Activated naive CD4-positive, alpha-beta T cell treated with anti-CD3 and anti-CD28 coated beads, Interleukin-2, amount 50 U/mL, for 24 hours (primary cell): ENCODE results near the gene MPO.

Experiments
- H3K27ac Mint-ChIP-seq: one replicate; pipeline ENCODE4 v1.8.0; 2021; ENCODE audit warnings: mild to moderate bottlenecking, mixed read lengths
- H3K27me3 Mint-ChIP-seq: one replicate; pipeline ENCODE4 v1.8.0; 2021; ENCODE audit warnings: mixed read lengths
- H3K36me3 Mint-ChIP-seq: one replicate; pipeline ENCODE4 v1.8.0; 2021; ENCODE audit warnings: mixed read lengths
- H3K4me1 Mint-ChIP-seq: one replicate; pipeline ENCODE4 v1.8.0; 2021; ENCODE audit warnings: mixed read lengths
- H3K4me3 Mint-ChIP-seq: one replicate; pipeline ENCODE4 v1.8.0; 2021; ENCODE audit warnings: mild to moderate bottlenecking, mixed read lengths
- H3K9me3 Mint-ChIP-seq: one replicate; pipeline ENCODE4 v1.8.0; 2021; ENCODE audit warnings: mixed read lengths

Gene MPO

DNA sequence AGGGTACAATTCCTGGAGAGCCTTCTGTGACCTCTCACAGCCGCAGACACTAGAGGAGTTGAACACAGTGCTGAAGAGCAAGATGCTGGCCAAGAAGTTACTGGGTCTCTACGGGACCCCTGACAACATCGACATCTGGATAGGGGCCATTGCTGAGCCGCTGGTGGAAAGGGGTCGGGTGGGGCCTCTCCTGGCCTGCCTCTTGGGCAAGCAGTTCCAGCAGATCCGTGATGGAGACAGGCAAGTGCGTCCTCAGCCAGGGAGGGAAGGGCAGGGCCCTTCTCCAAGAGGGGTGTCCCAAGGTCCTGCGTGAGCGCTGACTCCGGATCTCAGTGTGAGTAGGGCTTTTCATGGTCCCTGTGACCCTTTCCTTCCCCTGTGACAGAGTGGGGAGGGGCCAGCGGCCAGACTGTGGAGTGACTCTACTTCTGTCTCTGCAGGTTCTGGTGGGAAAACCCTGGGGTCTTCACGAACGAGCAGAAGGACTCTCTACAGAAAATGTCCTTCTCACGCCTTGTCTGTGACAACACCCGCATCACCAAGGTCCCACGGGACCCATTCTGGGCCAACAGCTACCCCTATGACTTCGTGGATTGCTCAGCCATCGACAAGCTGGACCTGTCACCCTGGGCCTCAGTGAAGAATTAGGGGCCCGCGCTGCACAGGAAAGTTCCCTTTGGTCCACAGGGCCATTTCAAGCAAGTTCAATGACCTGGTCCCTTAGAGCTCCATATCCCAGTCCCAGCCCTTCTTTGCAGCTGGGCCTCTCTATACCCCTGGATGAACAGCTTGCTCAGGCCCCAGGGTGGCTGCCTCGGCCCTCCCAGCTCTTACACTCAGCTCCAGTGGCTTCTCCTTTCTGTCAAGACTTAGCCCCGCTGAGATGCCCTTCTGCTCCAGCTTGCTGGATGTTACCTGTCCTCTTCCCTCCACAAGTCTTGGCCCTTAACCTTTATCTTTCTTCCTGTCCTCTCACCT is 13.1 kb downstream of the MPO start:
- Mint-ChIP-seq H3K9me3 (no peaks in the 10 kb centered on the region), H3K27ac (no peak overlapping the region), H3K4me3 (no peak overlapping the region)

DNA sequence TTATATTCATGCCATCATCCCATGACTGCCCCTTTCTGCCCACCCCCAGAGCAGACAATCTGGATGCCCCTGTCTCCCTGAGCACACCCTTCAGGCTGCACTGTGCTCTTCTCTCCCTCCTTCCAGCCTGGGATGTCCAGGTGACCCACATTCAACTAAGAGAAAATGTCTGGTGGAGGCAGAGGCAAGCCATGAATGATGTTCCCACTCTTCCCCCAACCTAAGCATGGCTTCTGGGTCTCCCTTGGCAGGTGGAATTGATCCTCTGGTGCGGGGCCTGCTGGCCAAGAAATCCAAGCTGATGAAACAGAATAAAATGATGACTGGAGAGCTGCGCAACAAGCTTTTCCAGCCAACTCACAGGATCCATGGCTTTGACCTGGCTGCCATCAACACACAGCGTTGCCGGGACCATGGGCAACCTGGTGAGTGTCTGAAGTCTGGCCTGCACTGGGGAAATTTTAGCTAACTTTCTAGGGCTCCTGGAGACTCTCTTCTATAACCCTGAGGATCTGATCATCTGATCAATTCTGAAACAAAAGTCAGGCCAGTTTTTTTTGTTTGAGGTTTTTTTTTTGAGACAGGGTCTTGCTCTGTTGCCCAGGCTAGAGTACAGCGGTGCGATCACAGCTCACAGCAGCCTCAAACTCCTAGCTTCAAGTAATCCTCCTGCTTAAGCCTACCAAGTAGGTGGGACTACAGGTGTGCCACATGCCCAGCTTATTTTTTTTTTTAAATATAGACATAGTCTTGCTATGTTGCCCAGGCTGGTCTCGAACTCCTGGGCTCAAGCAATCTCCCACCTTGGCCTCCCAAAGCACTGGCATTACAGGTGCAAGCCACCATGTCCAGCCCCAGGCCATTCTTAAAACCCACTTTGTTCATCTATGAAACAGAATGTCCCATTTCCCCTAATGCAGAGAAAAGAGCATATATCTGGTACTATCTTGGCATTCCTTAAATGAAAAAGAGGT is 14.5 kb downstream of the MPO start:
- H3K36me3 Mint-ChIP-seq = peaks cover 3% of the 10 kb centered on the region
- H3K4me3 Mint-ChIP-seq = no peak overlapping the region
- H3K27me3 Mint-ChIP-seq = peaks cover 34% of the 10 kb centered on the region
- no peak overlapping the region for H3K27ac Mint-ChIP-seq
- no peaks in the 10 kb centered on the region for H3K4me1 Mint-ChIP-seq
- H3K9me3 Mint-ChIP-seq = no peaks in the 10 kb centered on the region

More for the DNA sequence above, 13.1 kb downstream of the MPO start:
- no peaks in the 10 kb centered on the region for H3K4me1 Mint-ChIP-seq
- peaks cover 3% of the 10 kb centered on the region for H3K36me3 Mint-ChIP-seq
- H3K27me3 Mint-ChIP-seq = peaks cover 26% of the 10 kb centered on the region

DNA sequence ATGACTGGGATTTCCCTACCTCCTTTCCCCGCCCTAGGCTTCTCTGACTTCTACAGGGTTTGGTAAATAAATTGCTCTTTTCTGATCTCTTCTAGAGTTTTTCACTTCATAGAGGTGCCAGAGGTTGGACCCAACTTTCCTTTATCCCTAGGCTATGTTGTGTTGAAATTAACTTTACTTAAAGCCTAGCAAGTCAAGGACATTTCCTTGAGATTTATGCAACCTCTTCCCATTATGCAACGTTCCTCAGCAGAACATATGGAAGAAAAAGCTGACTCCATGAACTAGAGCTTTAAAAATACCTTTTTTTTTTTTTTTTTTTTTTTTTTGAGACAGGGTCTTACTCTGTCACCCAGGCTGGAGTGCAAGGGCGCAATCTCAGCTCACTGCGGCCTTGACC is 15.5 kb downstream of the MPO start:
- Mint-ChIP-seq H3K4me3 (no peak overlapping the region), H3K9me3 (no peaks in the 10 kb centered on the region), H3K4me1 (no peaks in the 10 kb centered on the region), H3K36me3 (peaks cover 3% of the 10 kb centered on the region), H3K27me3 (peaks cover 40% of the 10 kb centered on the region), H3K27ac (no peak overlapping the region)

- no peaks in the 10 kb centered on the region for H3K4me1 Mint-ChIP-seq
- H3K27ac Mint-ChIP-seq = no peak overlapping the region
- H3K9me3 Mint-ChIP-seq = no peaks in the 10 kb centered on the region
- H3K36me3 Mint-ChIP-seq = peaks cover 3% of the 10 kb centered on the region
- H3K4me3 Mint-ChIP-seq = no peak overlapping the region
- H3K27me3 Mint-ChIP-seq = peaks cover 42% of the 10 kb centered on the region
These were observed 16.2 kb downstream of the MPO start for GRCh38 chr17:58264407-58265103.

GRCh38 chr17:58263773-58264172 is 17.0 kb downstream of the MPO start:
- Mint-ChIP-seq H3K9me3 (no peaks in the 10 kb centered on the region), H3K27me3 (peaks cover 42% of the 10 kb centered on the region), H3K4me3 (no peak overlapping the region), H3K27ac (no peak overlapping the region), H3K36me3 (peaks cover 3% of the 10 kb centered on the region), H3K4me1 (no peaks in the 10 kb centered on the region)

DNA sequence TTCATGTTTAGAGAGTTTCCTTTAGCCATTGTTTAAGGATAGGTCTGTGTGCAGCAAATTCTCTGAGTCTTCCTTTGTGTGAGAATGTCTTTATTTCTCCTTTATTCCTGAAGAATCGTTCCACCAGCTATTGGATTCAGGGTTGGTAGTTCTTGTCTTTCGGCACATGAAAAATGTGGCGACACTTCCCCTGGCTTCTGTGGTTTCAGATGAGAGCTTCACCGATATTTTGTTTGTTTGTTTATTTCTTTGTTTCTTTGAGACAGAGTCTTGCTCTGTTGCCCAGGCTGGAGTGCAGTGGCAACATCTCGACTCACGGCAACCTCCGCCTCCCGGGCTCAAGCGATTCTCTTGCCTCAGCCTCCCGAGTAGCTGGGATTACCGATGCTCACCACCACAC is 18.6 kb downstream of the MPO start:
- peaks cover 42% of the 10 kb centered on the region for H3K27me3 Mint-ChIP-seq

DNA sequence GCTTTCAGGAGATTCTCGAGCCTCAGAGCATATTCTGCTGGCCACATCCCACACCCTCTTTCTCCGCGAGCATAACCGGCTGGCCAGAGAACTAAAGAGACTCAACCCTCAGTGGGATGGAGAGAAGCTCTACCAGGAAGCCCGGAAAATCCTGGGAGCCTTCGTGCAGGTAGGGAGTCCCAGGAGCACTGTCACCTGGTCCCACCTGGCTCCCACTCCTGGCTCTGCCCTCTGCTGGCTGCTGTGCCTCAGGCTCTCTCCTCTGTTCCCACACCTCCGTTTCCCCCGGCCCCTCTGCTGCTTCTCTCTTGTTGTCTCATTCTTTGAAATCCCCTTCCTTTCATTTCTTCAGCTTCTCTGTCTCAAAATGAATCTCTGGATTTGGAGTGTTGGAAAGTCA is 25.9 kb downstream of the MPO start:
- H3K36me3 Mint-ChIP-seq = no peaks in the 10 kb centered on the region

More for the DNA sequence above, 18.6 kb downstream of the MPO start:
- no peak overlapping the region for H3K27ac Mint-ChIP-seq
- H3K9me3 Mint-ChIP-seq = no peaks in the 10 kb centered on the region
- H3K36me3 Mint-ChIP-seq = peaks cover 3% of the 10 kb centered on the region
- no peaks in the 10 kb centered on the region for H3K4me1 Mint-ChIP-seq
- H3K4me3 Mint-ChIP-seq = no peak overlapping the region

GRCh38 chr17:58253082-58253481 is 27.7 kb downstream of the MPO start:
- Mint-ChIP-seq H3K4me3 (no peak overlapping the region), H3K4me1 (peaks cover 9% of the 10 kb centered on the region), H3K27me3 (no peaks in the 10 kb centered on the region)

More for the DNA sequence above, 25.9 kb downstream of the MPO start:
- Mint-ChIP-seq H3K27ac (no peak overlapping the region), H3K27me3 (no peaks in the 10 kb centered on the region), H3K4me1 (peaks cover 4% of the 10 kb centered on the region), H3K9me3 (no peaks in the 10 kb centered on the region), H3K4me3 (no peak overlapping the region)

GRCh38 chr17:58252141-58252540 is 28.6 kb downstream of the MPO start:
- H3K36me3 Mint-ChIP-seq = no peaks in the 10 kb centered on the region
- no peaks in the 10 kb centered on the region for H3K27me3 Mint-ChIP-seq
- no peak overlapping the region for H3K27ac Mint-ChIP-seq
- H3K9me3 Mint-ChIP-seq = no peaks in the 10 kb centered on the region
- H3K4me1 Mint-ChIP-seq = peaks cover 9% of the 10 kb centered on the region
- no peak overlapping the region for H3K4me3 Mint-ChIP-seq

More at GRCh38 chr17:58253082-58253481, 27.7 kb downstream of the MPO start:
- H3K36me3 Mint-ChIP-seq = no peaks in the 10 kb centered on the region
- no peaks in the 10 kb centered on the region for H3K9me3 Mint-ChIP-seq
- H3K27ac Mint-ChIP-seq = no peak overlapping the region

DNA sequence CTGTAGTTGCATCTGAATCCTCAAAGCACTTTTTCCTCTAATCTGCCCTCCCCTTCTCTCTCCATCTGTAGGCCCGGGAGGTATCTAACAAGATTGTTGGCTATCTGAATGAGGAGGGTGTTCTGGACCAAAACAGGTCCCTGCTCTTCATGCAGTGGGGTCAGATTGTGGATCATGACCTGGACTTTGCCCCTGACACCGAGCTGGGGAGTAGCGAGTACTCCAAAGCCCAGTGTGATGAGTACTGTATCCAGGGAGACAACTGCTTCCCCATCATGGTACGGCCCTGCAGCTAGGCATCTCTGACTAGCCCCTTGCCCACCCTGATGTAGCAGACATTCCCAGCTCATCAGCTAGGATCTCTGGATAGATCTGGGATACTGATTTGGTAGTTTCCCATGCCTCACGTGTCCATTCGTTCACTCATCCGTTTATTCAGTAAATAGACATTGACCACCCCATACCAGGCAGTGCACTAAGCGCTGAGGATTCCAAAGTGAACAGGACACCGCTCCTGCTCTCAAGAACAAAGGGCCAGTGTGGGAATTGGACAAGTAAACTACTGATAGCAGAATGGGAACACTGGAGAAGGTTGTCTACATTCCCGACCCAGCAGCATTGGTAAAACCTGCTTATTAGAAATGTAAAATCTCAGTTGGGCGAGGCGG is 30.3 kb downstream of the MPO start:
- no peaks in the 10 kb centered on the region for H3K27me3 Mint-ChIP-seq
- peak overlapping the region; percentile 79 for H3K27ac Mint-ChIP-seq
- H3K4me3 Mint-ChIP-seq = peak overlapping the region; percentile 81
- H3K4me1 Mint-ChIP-seq = peaks cover 9% of the 10 kb centered on the region
- no peaks in the 10 kb centered on the region for H3K9me3 Mint-ChIP-seq
- H3K36me3 Mint-ChIP-seq = no peaks in the 10 kb centered on the region

GRCh38 chr17:58249270-58250133 is 31.2 kb downstream of the MPO start:
- Mint-ChIP-seq H3K36me3 (no peaks in the 10 kb centered on the region), H3K4me1 (peaks cover 9% of the 10 kb centered on the region), H3K27me3 (no peaks in the 10 kb centered on the region), H3K27ac (peak overlapping the region; percentile 79), H3K9me3 (no peaks in the 10 kb centered on the region), H3K4me3 (peak overlapping the region; percentile 81)

DNA sequence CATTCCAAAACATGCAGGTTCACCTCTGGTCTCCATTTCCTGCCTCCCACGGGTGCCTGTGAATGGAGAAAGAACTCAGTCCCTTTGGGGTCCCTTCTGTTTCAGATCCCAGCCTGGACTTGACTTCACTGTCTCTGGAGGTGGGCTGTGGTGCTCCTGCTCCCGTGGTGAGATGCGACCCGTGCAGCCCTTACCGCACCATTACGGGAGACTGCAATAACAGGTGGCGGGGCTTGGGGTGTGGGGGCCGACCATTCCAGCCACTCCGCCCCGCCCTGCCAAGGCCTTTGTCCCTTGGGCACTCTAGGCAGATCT is 31.8 kb downstream of the MPO start:
- Mint-ChIP-seq H3K4me3 (peak overlapping the region; percentile 81), H3K9me3 (no peaks in the 10 kb centered on the region), H3K27me3 (peaks cover 2% of the 10 kb centered on the region), H3K27ac (no peak overlapping the region), H3K4me1 (peaks cover 9% of the 10 kb centered on the region), H3K36me3 (no peaks in the 10 kb centered on the region)

DNA sequence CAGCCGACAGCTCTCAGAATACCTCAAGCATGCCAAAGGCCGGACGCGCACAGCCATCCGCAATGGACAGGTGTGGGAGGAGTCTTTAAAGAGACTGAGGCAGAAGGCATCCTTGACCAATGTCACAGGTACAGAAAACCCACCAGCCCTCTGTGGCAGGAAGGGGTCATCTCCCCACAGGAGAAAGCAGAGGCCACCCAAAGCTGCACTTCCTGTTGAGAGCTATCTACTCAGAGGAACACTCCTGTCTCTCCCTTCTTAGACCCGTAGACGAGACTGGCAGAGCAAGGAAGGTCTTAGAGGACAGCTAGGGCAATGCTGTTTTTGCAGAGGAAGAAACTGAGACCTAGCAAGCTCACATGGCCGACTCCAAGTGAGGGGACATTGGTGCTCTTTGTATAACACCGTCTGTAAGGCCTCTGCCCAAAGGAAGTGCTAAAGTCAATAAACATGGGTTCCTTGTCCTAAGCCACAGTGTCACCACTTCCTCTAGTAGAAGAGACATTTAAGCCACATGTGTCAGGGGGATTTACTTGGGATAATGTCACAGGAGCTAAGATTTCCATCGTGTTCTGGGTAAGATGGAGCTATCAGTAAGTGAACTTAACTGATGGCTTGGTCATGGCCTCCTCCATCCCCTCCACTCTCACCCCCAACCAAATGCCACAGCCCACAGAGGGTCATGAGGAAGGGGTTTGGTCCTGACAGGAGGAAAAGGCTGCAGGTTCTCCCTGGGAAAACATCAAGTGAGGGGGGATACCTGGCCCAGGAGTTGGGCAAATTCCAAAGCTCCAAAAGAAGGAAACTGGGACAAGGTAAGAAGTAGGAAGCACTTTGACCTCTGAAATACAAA is 33.0 kb downstream of the MPO start:
- H3K4me3 Mint-ChIP-seq = no peak overlapping the region
- H3K27ac Mint-ChIP-seq = no peak overlapping the region

More for the DNA sequence above, 33.0 kb downstream of the MPO start:
- peaks cover 9% of the 10 kb centered on the region for H3K4me1 Mint-ChIP-seq
- no peaks in the 10 kb centered on the region for H3K9me3 Mint-ChIP-seq
- no peaks in the 10 kb centered on the region for H3K36me3 Mint-ChIP-seq
- H3K27me3 Mint-ChIP-seq = peaks cover 3% of the 10 kb centered on the region
